Activated CD4-positive, alpha-beta memory T cell treated with anti-CD3 and anti-CD28 coated beads, Interleukin-2, amount 10 ng/mL, durations not matched to agents 7 days and 5 days (primary cell): Measurements from ENCODE around the gene SLC18B1. TPM values are rescaled to one million over a fixed set of nuclear protein-coding genes. Genes with fewer than 3 reads are reported as not detected.
A peak's percentile ranks its signal among the peaks of the same experiment; 100 is the strongest.

Experiments
- CTCF ChIA-PET: fragments of 350-600 bp; sonication (Branson Sonifier 250); formaldehyde crosslinking; loops from one replicate; lab custom pipeline; 2021; ENCODE audit warnings: antibody characterized with exemption, inconsistent platforms; lab: Charles Lee
- POLR2A ChIA-PET: fragments of 350-600 bp; sonication (Branson Sonifier 250); formaldehyde crosslinking; loops from one replicate; lab custom pipeline; 2021; ENCODE audit warnings: antibody characterized with exemption; lab: Charles Lee
- DNase-seq: peaks from one replicate; pipeline ENCODE4 v3.0.0-alpha.2; 2020
- H3K27ac Mint-ChIP-seq: one replicate; pipeline ENCODE4 v1.8.0; 2021; ENCODE audit warnings: mild to moderate bottlenecking, mixed read lengths
- H3K27me3 Mint-ChIP-seq: one replicate; pipeline ENCODE4 v1.8.0; 2021; ENCODE audit warnings: mixed read lengths
- H3K36me3 Mint-ChIP-seq: one replicate; pipeline ENCODE4 v1.8.0; 2021; ENCODE audit warnings: low read depth, mixed read lengths
- H3K4me1 Mint-ChIP-seq: one replicate; pipeline ENCODE4 v1.8.0; 2021; ENCODE audit warnings: mixed read lengths
- H3K4me3 Mint-ChIP-seq: one replicate; pipeline ENCODE4 v1.8.0; 2021; ENCODE audit warnings: mild to moderate bottlenecking, mixed read lengths
- H3K9me3 Mint-ChIP-seq: one replicate; pipeline ENCODE4 v1.8.0; 2021; ENCODE audit warnings: mixed read lengths
- total RNA-seq, 2 experiments: library from RNA; stranded (reverse); gene quantifications; one replicate each; pipeline ENCODE4 v1.2.3, GENCODE V29; 2021

The SLC18B1 gene
- total RNA-seq, result 1 to 10 TPM; 7.2 to 7.7 TPM

DNA sequence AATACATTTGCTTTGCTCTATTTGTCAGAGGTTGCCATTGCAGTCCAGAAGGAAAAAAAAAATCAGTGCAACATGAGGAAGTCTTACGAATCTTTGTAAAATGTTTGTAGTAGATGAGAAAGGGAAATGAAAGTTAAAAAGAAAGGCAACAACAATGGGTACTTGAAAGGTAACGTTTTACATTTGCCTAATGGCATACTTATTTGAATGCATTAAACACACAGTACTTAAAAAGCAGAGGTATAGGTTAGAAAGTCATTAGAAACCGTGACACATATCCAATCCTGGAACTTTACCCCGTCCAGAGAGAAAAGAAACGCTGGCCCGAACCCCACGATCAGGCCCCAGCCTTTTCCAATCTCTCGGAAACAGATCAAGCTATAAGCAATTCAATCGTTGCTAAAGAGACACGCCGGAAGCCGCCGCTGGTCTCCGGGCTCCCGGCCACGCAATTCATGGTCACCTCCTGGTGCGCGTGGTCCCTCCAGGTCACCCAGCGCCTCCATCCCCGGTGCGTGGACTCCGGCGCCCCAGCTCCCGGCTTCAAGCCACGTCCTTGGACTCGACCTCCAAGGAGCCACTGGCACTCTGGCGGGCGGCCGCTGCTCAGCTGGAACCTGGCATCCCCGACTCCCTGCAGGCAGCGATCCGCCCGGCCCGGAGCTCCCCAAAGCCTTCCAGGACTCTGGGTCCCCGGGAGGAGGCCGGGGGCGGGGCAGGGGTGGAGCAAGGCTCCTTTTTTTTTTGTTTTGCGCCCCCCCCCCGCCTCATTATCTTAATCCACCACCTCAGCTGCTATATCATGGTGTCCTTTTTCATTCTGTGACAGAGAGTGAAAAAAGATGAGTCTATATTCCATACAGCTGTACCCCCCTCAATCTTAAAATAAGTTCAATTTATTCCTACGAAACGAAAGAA, at the start of gene SLC18B1:
Gene SLC18B1, minus strand, starts transcription at position 687 of the 918 bp plus-strand sequence. Its CDS starts 181 bp downstream, at position 506.
- CTCF ChIA-PET, result interaction anchor here (0.6 to 5.5 kb wide), 27 partner anchors 9 to 352 kb away, joined by 3 to 83 read pairs (median 4); partner anchors contain the start of genes RPS12 and STX7
- H3K27ac Mint-ChIP-seq, result no peak within 1 kb of the TSS

DNA sequence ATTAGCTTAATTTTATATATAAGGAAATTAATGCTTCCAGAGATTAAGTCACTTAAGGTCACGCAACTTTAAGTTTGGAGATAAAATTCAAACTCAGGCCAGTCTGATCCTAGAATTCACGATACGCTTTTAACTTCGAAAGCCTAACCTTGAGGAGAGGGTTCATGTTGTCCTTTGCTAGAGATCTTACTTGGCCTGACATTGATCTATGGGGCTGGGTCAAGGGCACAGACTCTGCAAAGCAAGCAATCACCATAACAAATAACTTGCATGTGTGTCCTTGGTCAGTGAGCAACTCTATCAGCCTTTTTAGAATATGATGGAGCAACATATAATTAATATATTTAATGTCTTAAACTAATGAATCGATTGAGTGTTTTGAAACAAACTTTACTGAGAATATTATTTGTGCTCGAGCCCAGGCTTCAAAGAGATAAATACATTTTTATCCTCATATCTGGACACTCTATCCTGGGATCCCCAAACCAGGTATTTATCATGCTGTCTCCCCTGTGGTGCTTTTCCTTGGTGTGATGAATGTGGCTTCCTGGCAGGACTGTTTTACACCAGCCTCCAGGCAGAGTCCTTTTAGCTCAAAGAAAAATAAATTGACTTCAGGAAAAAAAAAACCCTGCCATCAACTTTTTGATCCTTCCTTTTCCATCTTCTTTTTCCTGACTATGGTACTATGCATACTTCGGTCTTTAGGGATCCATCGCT, 45.0 kb upstream of the SLC18B1 start:
- DNase-seq, result no peak
- H3K4me1 Mint-ChIP-seq, result no peaks in the 10 kb centered on the region
- CTCF ChIA-PET, result no interaction called here
- H3K9me3 Mint-ChIP-seq, result no peaks in the 10 kb centered on the region
- POLR2A ChIA-PET, result interaction anchor here (1.2 kb wide), 1 partner anchor 10 kb away, joined by 3 read pairs; no protein-coding TSS in a partner anchor
- H3K36me3 Mint-ChIP-seq, result no peaks in the 10 kb centered on the region
- H3K27ac Mint-ChIP-seq, result no peak overlapping the region
- H3K27me3 Mint-ChIP-seq, result peaks cover 7% of the 10 kb centered on the region
- no peak overlapping the region for H3K4me3 Mint-ChIP-seq

More for the DNA sequence above, at the start of gene SLC18B1:
- H3K27me3 Mint-ChIP-seq, result no peaks in the 10 kb centered on the region
- H3K4me1 Mint-ChIP-seq, result peaks cover 20% of the 10 kb centered on the region
- peak; percentile 54 for DNase-seq
- no peaks in the 10 kb centered on the region for H3K9me3 Mint-ChIP-seq
- POLR2A ChIA-PET, result interaction anchor here (0.6 to 10.1 kb wide), 13 partner anchors 10 to 285 kb away, joined by 3 to 155 read pairs (median 4); partner anchors contain the start of genes RPS12 and STX7
- peak within 1 kb of the TSS; percentile 88 for H3K4me3 Mint-ChIP-seq
- peaks cover 7% of the 10 kb centered on the region for H3K36me3 Mint-ChIP-seq

DNA sequence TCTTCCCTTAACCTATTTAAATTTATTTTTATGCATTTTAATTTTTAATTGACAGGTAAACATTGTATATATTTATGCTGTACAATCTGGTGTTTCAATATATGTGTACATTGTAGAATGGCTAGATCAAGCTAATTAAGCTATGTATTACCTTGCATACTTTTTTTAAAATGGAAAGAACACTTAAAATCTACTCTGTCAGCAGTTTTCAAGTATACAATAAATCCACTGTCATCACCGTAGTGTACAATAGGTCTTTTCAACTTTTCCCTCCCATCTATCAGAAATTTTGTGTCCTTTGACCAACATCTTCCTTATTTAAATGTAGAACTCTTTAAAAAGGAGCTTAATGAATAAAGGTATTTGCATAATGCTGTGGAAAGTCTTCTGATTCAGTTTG, 43.5 kb upstream of the SLC18B1 start:
- POLR2A ChIA-PET, result no interaction called here

DNA sequence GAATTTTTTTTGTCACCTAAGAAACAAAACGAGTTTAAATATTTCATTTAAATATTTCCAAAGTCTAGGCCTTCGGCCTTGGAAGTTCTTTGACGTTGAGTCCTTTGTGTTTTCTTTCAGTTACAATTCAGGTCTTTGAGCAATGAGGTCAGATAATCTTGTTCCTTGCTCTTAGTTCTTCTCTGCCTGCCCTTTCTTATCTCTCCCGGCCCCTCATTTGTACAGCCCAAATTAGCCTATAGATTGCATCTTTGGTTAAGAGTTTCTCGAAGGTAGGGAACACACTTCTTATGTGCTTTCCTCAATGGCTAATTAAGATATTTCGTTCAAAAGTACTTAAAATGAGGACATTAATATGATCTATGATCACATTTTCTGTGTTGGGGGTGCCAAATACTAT, 34.5 kb upstream of the SLC18B1 start:
- CTCF ChIA-PET, result no interaction called here

More for the DNA sequence above, 43.5 kb upstream of the SLC18B1 start:
- H3K4me1 Mint-ChIP-seq, result no peaks in the 10 kb centered on the region
- H3K27me3 Mint-ChIP-seq, result peaks cover 6% of the 10 kb centered on the region
- no peaks in the 10 kb centered on the region for H3K9me3 Mint-ChIP-seq
- no peak for DNase-seq
- H3K4me3 Mint-ChIP-seq, result no peak overlapping the region
- no peak overlapping the region for H3K27ac Mint-ChIP-seq
- CTCF ChIA-PET, result no interaction called here
- H3K36me3 Mint-ChIP-seq, result no peaks in the 10 kb centered on the region

DNA sequence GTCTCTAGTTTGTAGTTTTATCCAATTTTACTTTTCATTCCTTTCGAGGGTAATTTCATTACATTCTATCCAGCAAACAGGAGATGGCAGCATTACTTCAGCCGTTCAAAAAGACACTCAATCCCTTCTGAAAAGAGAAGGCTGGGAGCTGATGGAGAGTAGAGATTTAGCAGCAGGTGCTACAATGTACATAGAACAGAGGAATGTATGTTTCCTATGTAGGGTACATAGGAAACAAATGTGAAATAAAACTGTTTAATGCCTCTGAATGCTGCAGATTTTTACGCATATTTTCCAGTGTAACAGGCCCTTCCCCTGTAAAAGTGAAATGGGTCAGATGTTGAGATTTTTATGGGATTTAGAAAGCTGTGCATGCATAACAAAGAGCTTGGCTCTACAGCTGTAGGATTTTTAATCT, 31.9 kb upstream of the SLC18B1 start:
- Mint-ChIP-seq H3K9me3 (no peaks in the 10 kb centered on the region), H3K27me3 (peaks cover 6% of the 10 kb centered on the region), H3K27ac (no peak overlapping the region), H3K36me3 (no peaks in the 10 kb centered on the region), H3K4me3 (no peak overlapping the region), H3K4me1 (no peaks in the 10 kb centered on the region)
- ChIA-PET CTCF (interaction anchor here (1.2 to 1.3 kb wide), 2 partner anchors 8 to 14 kb away, joined by 3 to 4 read pairs; no protein-coding TSS in a partner anchor), POLR2A (interaction anchor here (1.5 to 1.6 kb wide), 2 partner anchors 15 to 16 kb away, joined by 3 to 5 read pairs; partner anchors contain the start of gene RPS12)
- DNase-seq, result no peak

More for the DNA sequence above, 34.5 kb upstream of the SLC18B1 start:
- H3K4me1 Mint-ChIP-seq, result no peaks in the 10 kb centered on the region
- H3K27ac Mint-ChIP-seq, result no peak overlapping the region
- POLR2A ChIA-PET, result no interaction called here
- peaks cover 10% of the 10 kb centered on the region for H3K27me3 Mint-ChIP-seq
- no peaks in the 10 kb centered on the region for H3K9me3 Mint-ChIP-seq
- no peak for DNase-seq
- no peak overlapping the region for H3K4me3 Mint-ChIP-seq
- H3K36me3 Mint-ChIP-seq, result no peaks in the 10 kb centered on the region

DNA sequence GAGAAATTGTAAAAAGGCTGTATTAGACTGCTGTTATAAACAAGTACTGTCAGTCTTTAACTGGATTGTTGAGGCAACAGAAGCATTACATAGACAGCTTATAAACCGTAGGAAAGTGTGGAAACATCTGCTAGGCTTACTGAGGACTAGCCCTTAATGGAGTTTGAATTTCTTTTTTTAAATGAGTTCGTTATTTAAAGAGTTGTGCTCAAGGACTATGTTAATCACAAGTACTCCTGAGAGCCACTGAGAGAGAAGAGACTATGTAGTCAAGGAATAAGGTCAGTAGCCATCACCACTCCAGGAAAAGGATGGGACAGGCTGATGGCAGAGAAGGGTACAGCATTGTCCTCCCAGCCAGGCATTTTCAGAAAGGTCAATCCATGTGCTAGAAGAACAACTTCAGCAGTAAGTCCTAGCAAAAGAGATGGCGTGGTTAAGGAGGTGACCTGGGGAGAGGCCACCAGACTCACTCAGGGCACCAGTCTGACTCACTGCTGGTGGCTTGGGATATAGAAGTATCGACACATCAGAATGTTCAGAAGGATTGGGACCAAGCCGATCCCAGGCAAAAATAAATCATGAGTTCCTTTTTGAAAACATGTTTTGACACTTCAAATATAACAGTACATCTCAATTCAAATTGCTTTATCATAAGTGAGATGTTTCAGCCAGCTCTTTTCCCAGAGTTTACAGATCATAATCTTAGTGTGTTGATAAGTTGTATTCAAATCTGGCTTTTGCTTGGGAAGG, 22.4 kb upstream of the SLC18B1 start:
- H3K4me3 Mint-ChIP-seq, result no peak overlapping the region
- H3K27me3 Mint-ChIP-seq, result no peaks in the 10 kb centered on the region
- ChIA-PET POLR2A (interaction anchor here (0.6 to 4.3 kb wide), 5 partner anchors 7 to 308 kb away, joined by 3 to 26 read pairs (median 5); partner anchors contain the start of genes RPS12 and STX7), CTCF (interaction anchor here (0.7 kb wide), 1 partner anchor 21 kb away, joined by 3 read pairs; no protein-coding TSS in a partner anchor)
- no peak for DNase-seq
- no peak overlapping the region for H3K27ac Mint-ChIP-seq
- H3K9me3 Mint-ChIP-seq, result no peaks in the 10 kb centered on the region
- peaks cover 42% of the 10 kb centered on the region for H3K4me1 Mint-ChIP-seq
- peaks cover 46% of the 10 kb centered on the region for H3K36me3 Mint-ChIP-seq

DNA sequence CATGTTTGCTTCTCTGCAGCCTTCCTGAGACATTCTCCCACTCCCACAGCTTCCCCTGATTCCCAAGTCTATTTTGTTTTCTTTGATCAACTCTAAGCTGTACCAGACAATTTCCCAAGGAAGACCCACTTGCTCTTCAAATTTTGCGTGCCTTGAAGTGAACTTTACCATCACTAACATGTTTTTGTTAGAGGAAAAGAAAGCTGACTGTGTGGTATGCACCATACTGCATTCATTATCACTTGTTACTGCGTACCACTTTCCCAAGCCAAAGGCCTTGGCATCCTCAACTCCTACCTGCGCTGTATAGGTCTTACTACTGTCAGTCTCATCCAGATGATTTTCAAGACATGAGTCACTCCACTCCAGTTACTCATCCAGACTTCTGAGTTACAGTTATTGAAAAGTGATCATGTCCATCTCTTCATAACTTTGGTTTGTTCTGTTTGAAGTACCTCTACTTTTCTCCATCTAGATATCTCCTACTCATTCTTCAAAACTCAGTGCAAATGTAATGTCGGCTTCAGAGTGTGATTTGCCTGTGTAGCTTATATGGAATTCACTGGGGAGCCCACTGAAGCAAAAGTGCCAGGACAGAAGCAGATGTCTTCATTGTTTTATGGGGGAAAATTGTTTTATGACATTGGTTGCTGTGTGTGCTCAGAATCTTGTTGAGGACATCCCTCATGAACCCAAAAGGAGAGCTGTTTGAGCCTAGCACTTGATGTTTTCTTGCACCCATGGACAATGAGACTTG, 21.1 kb upstream of the SLC18B1 start:
- Mint-ChIP-seq H3K27ac (peak overlapping the region; percentile 35), H3K36me3 (peaks cover 58% of the 10 kb centered on the region), H3K27me3 (no peaks in the 10 kb centered on the region), H3K9me3 (no peaks in the 10 kb centered on the region), H3K4me1 (peaks cover 50% of the 10 kb centered on the region), H3K4me3 (no peak overlapping the region)
- ChIA-PET POLR2A (interaction anchor here (1.2 to 2.3 kb wide), 3 partner anchors 21 to 307 kb away, joined by 3 to 8 read pairs (median 5); partner anchors contain the start of genes SLC18B1 and STX7), CTCF (interaction anchor here (0.6 kb wide), 1 partner anchor 21 kb away, joined by 3 read pairs; the partner anchor contains the start of gene SLC18B1)
- DNase-seq, result no peak

DNA sequence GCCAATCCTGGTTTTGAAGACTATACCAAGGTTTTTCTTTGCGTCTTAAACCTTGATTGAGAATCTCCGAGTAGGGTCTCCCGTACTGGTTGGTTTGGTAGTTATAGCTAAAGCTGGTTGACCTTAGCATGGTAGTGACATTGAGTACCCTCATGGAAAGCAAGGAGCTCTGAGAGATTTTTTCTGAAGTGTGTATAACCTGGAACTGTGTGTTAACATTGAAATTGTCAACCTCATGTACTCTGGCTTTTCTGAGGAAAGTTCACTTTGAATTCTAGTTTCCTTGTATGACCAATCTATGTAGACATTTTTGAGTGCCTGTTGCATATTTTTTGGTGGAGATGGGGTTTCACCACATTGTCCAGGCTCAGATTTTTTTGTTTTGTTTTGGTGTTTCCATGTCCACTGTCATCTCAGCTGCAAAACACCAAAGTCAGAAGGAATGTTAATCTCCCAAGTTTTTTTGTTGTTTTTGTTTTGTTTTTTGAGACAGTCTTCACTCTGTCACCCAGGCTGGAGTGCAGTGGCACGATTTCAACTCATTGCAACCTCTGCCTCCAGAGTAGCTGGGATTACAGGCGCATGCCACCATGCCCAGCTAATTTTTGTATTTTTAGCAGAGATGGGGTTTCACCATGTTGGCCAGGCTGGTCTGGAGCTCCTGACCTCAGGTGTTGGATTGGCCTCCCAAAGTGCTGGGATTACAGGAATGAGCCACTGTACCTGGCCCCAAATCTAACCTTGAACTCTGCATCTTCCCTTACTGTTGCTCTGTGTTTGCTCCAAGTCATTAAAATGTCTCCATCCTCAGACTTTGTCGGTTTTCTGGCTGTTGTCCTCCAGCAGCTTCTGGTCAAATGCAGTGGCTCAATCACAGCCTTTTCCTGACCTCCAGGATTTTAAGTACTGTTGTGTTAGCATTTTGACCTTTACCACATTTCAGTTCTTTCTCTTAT, 20.2 kb upstream of the SLC18B1 start:
- Mint-ChIP-seq H3K4me1 (peaks cover 50% of the 10 kb centered on the region), H3K4me3 (no peak overlapping the region), H3K27me3 (no peaks in the 10 kb centered on the region), H3K27ac (peak overlapping the region; percentile 35), H3K9me3 (no peaks in the 10 kb centered on the region), H3K36me3 (peaks cover 62% of the 10 kb centered on the region)
- POLR2A ChIA-PET, result interaction anchor here (2.3 kb wide), 1 partner anchor 306 kb away, joined by 8 read pairs; the partner anchor contains the start of gene STX7
- CTCF ChIA-PET, result interaction anchor here (3.7 kb wide), 1 partner anchor 20 kb away, joined by 25 read pairs; the partner anchor contains the start of gene SLC18B1
- DNase-seq, result no peak

DNA sequence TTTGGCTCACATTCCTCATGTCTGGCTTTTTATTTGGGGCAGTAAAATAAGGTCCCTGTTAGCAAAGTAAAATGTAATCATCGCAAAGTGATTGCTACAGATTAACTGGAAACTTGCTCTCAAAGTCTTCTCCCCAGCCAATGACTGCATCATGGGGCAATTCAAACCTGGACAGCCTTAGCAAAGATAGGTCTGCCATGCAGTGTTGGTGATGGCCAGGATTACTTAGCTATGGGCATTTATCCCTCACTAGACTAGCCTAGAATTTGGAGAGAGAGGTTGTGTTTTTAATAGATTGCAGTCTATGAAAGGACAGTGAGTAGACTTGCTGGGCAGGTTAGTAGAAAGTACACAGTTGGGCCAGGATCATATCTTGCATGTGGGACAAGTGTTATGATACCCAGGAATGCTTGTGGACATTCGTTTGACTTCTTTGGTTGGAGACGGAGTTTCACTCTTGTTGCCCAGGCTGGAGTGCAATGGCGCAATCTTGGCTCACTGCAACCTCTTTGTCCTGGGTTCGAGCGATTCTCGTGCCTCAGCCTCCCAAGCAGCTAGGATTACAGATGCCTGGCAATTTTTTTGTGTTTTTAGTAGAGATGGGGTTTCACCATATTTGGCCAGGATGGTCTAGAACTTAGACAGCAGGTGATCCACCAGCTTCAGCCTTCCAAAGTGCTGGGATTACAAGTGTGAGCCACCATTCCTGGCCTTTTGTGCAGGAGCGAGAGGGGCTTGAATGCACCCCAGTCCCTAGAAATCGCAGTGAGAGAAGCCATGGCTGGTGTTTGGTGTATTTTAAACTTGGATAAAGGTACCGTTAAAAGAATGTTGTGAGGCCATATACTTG, 19.3 kb upstream of the SLC18B1 start:
- H3K4me3 Mint-ChIP-seq, result no peak overlapping the region
- H3K4me1 Mint-ChIP-seq, result peaks cover 52% of the 10 kb centered on the region
- CTCF ChIA-PET, result interaction anchor here (3.7 kb wide), 1 partner anchor 19 kb away, joined by 25 read pairs; the partner anchor contains the start of gene SLC18B1
- DNase-seq, result no peak
- POLR2A ChIA-PET, result interaction anchor here (8.0 kb wide), 1 partner anchor 16 kb away, joined by 155 read pairs; the partner anchor contains the start of gene SLC18B1
- no peaks in the 10 kb centered on the region for H3K27me3 Mint-ChIP-seq
- H3K9me3 Mint-ChIP-seq, result no peaks in the 10 kb centered on the region
- peaks cover 64% of the 10 kb centered on the region for H3K36me3 Mint-ChIP-seq
- no peak overlapping the region for H3K27ac Mint-ChIP-seq

DNA sequence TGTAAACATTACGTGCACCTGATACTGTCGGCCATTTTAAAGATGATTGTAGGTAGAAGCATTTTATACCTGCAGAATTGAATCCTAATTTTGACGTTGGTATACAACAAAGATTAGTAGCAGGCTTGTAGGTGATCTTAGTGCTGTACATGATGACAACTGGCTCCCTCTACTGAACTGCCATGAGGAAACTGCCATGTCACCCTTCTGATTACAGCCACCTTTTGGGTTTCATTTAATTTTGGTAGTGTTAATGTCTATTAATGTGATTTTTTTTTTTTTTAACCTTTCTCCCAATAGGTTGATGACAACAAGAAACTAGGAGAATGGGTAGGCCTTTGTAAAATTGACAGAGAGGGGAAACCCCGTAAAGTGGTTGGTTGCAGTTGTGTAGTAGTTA, 18.2 kb upstream of the SLC18B1 start:
- peak overlapping the region; percentile 99 for H3K27ac Mint-ChIP-seq
- DNase-seq, result no peak
- H3K36me3 Mint-ChIP-seq, result peaks cover 64% of the 10 kb centered on the region
- peaks cover 58% of the 10 kb centered on the region for H3K4me1 Mint-ChIP-seq
- H3K27me3 Mint-ChIP-seq, result no peaks in the 10 kb centered on the region
- peak overlapping the region; percentile 96 for H3K4me3 Mint-ChIP-seq
- ChIA-PET POLR2A (interaction anchor here (1.0 to 8.0 kb wide), 3 partner anchors 13 to 304 kb away, joined by 3 to 155 read pairs (median 38); partner anchors contain the start of genes SLC18B1 and STX7), CTCF (interaction anchor here (0.9 to 3.7 kb wide), 3 partner anchors 8 to 18 kb away, joined by 3 to 25 read pairs (median 5); partner anchors contain the start of gene SLC18B1)
- no peaks in the 10 kb centered on the region for H3K9me3 Mint-ChIP-seq
